GM18505 (cell line): Measurements from ENCODE around the gene KCND2.
"Not testable (repeated sequence)": the region's sequence is repeated elsewhere in the genome, so short reads cannot be mapped to it uniquely, and the experiment has no call there.

Experiments
- ATAC-seq: cut with Tn5 transposase; IDR thresholded peaks from one replicate; pipeline ENCODE4 v1.9.1; 2021; ENCODE audit not compliant: unreplicated experiment
- POLR2A ChIP-seq: IDR thresholded peaks from 4 replicates; pipeline ENCODE4 v1.6.1; 2011; ENCODE audit warnings: borderline replicate concordance; ENCODE audit not compliant: insufficient read depth, insufficient read length; ENCODE audit errors: extremely low read depth

The KCND2 gene

DNA sequence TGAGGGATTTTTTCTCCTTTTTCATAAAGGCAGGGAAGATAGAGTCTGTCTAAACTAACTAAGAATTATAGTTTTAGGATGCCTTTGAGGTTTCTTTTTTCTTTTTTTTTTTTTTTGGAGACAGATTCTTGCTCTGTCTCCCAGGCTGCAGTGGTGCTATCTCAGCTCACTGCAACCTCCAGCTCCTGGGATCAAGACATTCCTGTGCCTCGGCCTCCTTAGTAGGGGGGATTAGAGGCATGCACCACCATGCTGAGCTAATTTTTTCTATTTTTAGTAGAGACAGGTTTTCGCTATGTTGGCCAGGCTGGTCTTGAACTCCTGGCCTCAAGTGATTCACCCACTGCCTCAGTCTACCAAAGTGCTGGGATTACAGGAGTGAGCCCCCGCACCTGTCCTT, 239.7 kb downstream of the KCND2 start:
- no peak for TF ChIP-seq POLR2A
- ATAC-seq, result no peak

DNA sequence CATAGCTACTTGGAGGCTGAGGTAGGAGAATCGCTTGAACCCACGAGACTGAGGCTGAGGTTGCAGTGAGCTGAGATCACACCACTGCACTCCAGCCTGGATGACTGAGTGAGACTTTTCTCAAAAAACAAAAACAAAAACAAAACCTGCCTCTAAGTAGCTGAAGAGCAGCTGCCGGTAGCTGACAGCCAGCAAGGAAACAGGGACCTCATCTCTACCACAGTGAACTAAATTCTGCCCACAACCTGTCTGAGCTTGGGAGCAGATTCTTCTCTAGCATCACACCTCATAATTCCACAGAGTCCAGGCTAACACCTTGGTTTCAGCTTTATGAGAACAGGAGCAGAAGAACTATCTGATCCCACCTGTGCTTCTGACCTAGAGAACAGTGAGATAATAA, 246.2 kb downstream of the KCND2 start:
- TF ChIP-seq POLR2A, result no peak
- no peak for ATAC-seq

DNA sequence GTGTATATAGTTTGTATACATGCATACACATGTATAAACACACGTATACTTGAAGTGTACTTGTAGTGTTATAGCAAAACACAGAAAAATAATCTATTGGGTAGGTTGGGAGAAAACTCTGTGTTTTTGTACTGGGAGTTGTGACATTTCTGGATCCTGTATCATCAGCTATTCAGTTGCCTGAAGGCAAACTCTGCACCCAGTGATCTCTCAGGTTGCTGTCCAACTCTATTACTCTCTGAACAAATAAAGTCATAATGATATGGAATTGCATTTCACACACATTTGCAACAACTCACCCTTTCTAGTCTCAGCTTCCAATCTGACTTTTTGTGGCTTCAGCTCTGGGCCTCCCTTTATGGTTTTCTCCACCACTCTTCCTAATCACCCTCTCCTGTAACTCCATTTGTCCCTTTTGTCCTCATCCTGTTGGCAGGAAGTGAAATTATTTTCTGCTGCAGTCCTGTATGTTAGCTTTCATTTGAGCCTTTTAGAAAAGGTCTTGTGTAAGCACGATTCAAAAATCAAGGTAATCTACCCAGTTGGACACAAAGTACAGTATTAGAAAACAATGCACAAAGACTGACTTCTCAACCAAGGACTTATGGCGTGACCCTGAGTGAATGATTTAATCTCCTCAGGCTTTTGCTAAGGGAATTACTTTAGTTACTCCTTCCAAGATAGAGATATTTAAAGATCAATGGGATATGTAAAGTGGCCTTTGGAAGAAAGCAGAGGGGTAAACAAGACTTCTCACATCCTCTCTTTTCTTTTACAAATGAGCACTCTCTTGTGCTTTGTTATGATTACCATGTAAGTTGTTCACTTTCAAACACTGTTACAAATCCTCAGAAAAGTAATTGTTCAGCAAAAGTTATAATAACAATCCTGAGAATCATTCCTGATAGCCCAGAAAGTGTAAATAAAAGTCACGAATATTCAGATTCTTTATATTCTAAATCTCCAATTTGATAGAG, 249.1 kb downstream of the KCND2 start:
- no peak for TF ChIP-seq POLR2A

DNA sequence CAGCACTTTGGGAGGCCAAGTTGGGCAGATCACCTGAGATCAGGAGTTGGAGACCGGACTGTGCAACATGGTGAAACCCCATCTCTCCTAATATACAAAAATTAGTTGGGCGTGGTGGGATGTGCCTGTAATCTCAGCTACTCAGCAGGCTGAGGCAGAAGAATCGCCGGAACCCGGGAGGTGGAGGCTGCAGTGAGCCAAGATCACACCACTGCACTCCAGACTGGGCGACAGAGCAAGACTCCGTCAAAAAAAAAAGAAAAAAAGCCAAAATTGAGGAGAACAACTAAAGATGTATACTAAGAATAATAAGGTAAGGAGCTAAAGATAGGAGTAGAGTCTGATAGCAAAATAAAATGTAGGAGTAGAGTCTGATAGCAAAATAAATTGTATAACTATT, 251.0 kb downstream of the KCND2 start:
- ATAC-seq, result no peak
- no peak for TF ChIP-seq POLR2A

More for the DNA sequence above, 249.1 kb downstream of the KCND2 start:
- no peak for ATAC-seq

DNA sequence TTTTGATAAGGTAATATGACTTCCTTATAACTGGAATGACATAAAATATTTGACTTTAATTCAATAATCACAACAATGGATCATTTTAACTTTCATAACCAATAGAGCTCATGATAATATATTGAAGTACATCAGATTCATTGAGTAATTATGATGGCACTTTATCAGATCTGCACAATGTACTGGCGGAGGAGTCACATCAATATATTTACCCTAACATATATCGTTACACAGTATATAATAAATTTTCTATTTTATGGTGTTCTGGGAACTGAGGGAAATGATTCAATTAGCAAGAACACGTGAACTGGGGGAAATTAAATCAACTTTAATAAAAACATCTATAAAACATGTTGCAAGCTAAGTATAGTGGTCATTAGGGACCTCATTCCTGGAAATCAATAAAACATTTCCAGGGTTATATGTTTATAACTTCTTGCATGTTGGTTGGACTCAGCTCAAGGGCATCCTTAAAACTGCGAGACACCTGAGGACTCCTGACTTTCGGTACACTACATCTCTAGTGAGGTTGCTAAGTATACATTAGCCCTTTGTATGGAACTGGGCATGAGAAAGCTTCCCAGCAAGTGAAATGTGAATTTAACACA, 254.0 kb downstream of the KCND2 start:
- ATAC-seq, result no peak
- TF ChIP-seq POLR2A, result no peak

DNA sequence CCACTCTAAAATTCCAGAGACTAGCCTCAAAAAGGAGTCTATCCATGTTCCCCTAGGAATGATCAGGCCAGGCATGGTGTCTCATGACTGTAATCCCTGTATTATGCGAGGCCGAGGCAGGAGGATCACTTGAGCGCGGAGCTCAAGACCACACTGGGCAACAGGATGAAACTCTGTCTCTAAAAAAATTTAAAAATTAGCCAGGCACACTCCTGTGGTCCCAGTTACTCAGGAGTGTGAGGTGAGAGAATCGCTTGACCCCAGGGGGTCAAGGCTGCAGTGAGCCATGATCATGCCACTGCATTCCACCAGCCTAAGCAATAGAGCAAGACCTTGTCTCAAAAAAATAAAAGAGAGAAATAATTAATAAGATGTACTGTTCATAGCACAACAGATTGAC, 256.8 kb downstream of the KCND2 start:
- no peak for TF ChIP-seq POLR2A
- ATAC-seq, result no peak

DNA sequence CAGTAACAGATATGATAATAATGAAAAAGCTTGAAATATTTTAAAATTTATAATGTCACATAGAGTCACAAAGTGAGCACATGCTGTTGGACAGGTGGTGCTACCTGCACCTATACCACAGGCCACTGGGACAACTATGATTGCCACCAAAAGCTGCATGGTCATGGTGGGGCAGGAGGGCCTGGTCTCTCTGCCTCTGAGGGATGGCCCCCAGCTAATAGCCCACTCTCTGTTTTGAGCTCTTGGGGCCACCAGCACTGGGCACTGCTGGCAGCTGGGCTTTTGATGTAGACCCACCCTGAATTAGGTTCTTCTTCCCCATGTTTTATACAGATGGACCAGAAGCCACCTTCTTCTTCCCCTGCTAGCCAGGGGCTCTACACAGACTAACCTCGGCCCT, 265.4 kb downstream of the KCND2 start:
- TF ChIP-seq POLR2A, result no peak
- ATAC-seq, result no peak

DNA sequence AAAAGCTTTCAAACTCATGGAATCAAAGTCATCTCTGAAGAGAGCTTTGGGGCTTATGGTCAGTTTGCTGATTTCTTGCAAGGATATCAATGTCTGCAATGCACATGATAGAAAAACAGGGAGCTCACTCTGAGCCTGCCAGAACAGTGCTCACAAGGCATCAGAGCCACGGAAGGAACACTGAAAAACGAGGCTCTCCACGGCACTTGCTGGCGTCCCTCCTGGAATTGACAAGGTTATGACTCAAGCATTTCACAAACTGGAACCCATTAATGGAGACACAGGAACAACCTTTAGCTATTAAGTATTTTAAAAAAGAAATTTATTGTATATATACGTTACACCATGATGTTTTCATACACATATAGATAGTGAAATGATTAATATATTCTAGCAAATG, 266.3 kb downstream of the KCND2 start:
- ATAC-seq, result no peak
- no peak for TF ChIP-seq POLR2A

DNA sequence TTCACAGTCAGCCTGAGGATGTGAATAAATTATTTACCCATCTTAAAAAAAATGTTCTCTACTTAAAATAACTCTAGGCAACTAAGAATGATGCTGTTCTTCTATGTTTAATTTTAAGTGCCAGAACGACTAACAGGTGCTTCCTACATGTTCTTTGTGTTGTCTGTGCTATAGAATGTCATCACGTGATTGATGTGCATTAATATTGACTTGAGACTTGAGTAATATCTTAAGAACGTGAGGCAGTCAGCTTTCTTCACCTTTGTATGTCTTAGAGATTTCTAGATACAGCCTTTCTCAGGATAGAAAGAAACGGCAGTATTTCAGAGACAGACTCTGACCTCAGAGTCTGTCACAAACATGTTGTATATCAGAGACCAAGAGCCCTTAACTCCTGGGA, 274.6 kb downstream of the KCND2 start:
- no peak for TF ChIP-seq POLR2A
- no peak for ATAC-seq

DNA sequence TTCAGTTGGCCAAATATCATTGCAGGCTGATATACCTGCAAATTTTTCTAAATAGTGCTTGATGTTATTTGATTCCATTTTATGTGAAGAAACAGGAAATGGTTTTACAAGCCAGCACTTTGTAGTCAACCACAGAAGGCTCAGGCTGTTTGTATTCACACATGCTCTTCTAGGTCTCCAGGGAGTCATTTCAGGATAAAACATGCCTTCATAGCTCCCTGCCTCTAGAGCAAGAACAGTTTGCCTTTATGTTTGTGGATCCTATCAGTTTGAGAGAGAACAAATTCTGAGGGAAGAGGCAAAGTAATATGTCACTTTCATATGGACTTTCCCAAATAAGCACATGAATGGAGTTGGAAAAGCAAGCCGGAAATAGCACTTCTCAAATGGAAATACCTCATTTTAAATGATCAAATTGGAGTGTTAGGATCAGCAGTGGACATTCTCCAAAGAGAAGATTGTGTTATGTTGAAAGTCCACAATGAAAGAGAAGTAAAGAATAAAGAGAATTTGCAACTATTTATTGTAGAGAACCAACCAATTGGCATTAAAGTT, 277.6 kb downstream of the KCND2 start:
- ATAC-seq, result peak; percentile 42
- TF ChIP-seq POLR2A, result no peak

DNA sequence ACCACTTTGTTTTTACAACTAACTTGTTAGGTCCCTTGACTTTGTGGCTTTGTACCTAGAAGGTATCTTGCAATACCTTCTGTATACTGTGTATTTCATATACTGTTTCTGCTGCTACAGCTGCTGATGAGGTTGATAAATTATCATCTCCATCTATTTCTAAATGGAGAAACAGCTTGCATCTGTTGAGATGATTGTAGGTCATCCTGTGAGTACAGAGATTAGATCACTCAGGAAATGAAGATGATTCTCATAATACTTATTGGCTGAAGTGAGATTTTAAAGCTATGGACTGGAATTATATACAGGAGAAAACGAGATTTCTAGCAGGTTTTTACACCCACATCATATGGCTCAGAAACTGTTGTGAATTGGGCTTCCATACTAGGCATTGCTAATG, 280.5 kb downstream of the KCND2 start:
- ATAC-seq, result no peak
- TF ChIP-seq POLR2A, result no peak

DNA sequence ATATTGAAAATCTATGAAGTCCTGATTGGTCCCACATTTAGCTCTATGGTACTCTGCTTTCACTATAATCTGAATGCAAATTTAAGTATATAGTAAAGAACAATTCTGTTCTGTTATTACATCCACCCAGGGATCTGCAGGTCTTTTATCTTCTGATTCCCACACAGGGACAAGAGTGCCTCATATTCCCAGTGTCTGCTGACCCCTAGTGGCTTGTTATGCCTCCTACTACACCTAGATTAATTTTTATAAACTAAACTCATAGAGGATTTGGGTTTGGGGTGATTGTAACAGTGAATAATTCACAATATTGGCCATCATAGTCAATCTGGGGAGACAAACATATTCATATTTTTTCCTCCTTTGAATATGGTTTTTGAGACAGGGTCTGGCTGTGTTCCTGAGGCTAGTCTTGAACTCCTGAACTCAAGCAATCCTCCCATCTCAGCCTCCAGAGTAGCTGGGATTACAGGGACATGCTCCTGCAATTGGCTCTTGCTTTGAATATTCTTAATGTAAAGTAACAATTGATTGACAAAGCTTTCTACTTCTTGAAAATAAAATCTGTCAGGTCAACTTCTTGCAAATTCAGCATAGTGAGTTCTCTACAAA, 282.1 kb downstream of the KCND2 start:
- TF ChIP-seq POLR2A, result no peak
- peak; percentile 63 for ATAC-seq

DNA sequence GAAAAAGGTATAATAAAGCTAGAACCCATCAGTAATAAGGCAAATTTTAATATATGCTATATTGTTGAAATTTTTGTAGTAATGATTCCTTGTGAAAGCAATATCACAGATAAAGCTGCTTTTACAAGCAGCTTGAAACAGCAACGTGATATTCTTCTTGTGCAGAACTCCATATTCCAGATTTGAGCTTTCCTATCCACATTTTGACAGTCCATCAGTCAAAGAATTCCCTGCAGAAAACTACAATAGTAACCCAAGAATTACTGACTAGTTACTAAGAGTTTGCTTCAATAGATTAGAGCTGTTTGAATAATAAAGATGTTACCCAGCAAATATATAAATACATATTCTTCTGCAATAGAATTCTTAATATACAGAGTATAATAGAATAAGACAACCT, 291.2 kb downstream of the KCND2 start:
- no peak for TF ChIP-seq POLR2A
- ATAC-seq, result no peak

DNA sequence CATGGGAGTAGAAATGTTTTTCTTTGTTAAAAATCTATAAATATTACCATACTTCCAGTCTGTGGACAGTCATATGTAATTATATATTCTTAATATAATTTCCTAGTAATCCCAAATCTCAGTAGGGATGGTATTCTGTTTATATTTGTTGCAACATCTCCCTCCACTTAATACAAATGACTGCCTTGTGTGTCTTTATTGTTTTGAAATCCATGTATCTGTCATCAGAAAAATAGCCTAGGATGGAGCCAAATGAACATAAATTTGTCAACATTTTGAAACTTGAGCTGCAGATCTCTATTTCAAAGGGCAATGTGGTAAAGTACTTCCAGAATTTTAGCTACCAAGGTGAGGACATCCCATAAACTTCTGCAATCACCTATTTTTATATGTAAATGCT, 294.2 kb downstream of the KCND2 start:
- ATAC-seq, result no peak
- no peak for TF ChIP-seq POLR2A

DNA sequence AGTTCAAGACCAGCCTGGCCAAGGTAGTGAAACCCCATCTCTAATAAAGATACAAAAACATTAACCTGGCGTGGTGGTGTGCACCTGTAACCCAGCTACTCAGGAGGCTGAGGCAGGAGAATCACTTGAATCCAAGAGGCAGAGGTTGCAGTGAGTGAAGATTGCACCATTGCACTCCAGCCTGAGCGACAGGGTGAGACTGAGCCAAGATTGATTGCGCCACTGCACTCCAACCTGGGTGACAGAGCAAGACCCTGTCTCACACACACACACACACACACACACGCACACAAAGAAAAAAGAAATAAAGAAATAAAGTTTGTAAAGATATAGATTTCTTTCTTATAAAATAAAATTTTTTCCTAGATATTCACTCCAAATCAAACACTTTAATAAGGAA, 305.7 kb downstream of the KCND2 start:
- ATAC-seq, result not testable (repeated sequence)
